Common myeloid progenitor, CD34-positive (primary cell): ENCODE measurements around the gene ZC3H8.

Experiments used
- CTCF ChIA-PET: fragments of 350-600 bp; sonication (Branson Sonifier 250); formaldehyde crosslinking; loops from one replicate; lab custom pipeline; 2021; ENCODE audit warnings: antibody characterized with exemption; lab: Charles Lee
- POLR2A ChIA-PET: fragments of 350-600 bp; sonication (Branson Sonifier 250); formaldehyde crosslinking; loops from one replicate; lab custom pipeline; 2021; ENCODE audit warnings: antibody characterized with exemption; lab: Charles Lee
- DNase-seq, 3 donors: peaks; one replicate each; pipeline versions ENCODE4 v3.0.0 to v3.0.0-alpha.2; 2013
- H3K27ac ChIP-seq, 2 experiments: 1 replicate in 1 of 2; 2 replicates in 1 of 2; pipeline ENCODE4 v1.7.0; 2013; ENCODE audit warnings: inconsistent platforms in 2 of 2, low read length in 2 of 2, mild to moderate bottlenecking in 2 of 2, low read depth in 1 of 2, moderate library complexity in 1 of 2; ENCODE audit not compliant: severe bottlenecking in 2 of 2, insufficient read depth in 1 of 2, poor library complexity in 1 of 2
- H3K27me3 ChIP-seq, 5 experiments: replicated peaks in 2 of 5; 1 replicate in 3 of 5; 2 replicates in 2 of 5; pipeline versions ENCODE4 v1.6.1 to v1.7.0; 2013; ENCODE audit warnings: low read length in 4 of 5, mild to moderate bottlenecking in 2 of 5, moderate library complexity in 2 of 5, inconsistent platforms in 1 of 5; ENCODE audit not compliant: insufficient read depth in 5 of 5, control insufficient read depth in 4 of 5
- H3K36me3 ChIP-seq, 4 experiments: 1 replicate in 2 of 4; 2 replicates in 2 of 4; pipeline versions ENCODE4 v1.6.1 to v1.7.0; 2013; ENCODE audit warnings: low read length in 3 of 4, control low read depth in 1 of 4, mild to moderate bottlenecking in 1 of 4; ENCODE audit not compliant: control insufficient read depth in 4 of 4, insufficient read depth in 4 of 4
- H3K4me1 ChIP-seq, 4 experiments: 1 replicate in 3 of 4; 2 replicates in 1 of 4; pipeline versions ENCODE4 v1.6.1 to v1.7.1; 2013; ENCODE audit warnings: low read length in 3 of 4, mild to moderate bottlenecking in 3 of 4, control low read depth in 1 of 4, inconsistent platforms in 1 of 4, moderate library complexity in 1 of 4; ENCODE audit not compliant: control insufficient read depth in 4 of 4, insufficient read depth in 4 of 4; ENCODE audit errors: control extremely low read depth in 1 of 4
- H3K4me3 ChIP-seq, 7 experiments: 1 replicate in 4 of 7; 2 replicates in 3 of 7; pipeline versions ENCODE4 v1.5.1 to v1.7.0; 2013; ENCODE audit warnings: mild to moderate bottlenecking in 7 of 7, low read length in 6 of 7, moderate library complexity in 6 of 7, inconsistent platforms in 2 of 7, low read depth in 2 of 7, control low read depth in 1 of 7; ENCODE audit not compliant: insufficient read depth in 4 of 7, control insufficient read depth in 1 of 7; ENCODE audit errors: extremely low read depth in 1 of 7
- H3K9me3 ChIP-seq, 5 experiments: 1 replicate in 4 of 5; 2 replicates in 1 of 5; pipeline versions ENCODE4 v1.6.1 to v1.7.1; 2013; ENCODE audit warnings: low read length in 4 of 5, mild to moderate bottlenecking in 2 of 5, inconsistent platforms in 1 of 5, low read depth in 1 of 5, moderate library complexity in 1 of 5; ENCODE audit not compliant: control insufficient read depth in 4 of 5, insufficient read depth in 2 of 5; ENCODE audit errors: control extremely low read depth in 1 of 5
- WGBS: methylation state at CpG from one replicate; pipeline ENCODE4 v1.1.5; 2013; ENCODE audit not compliant: insufficient coverage; 5-methylcytosine and 5-hydroxymethylcytosine counted together

ZC3H8 gene

DNA sequence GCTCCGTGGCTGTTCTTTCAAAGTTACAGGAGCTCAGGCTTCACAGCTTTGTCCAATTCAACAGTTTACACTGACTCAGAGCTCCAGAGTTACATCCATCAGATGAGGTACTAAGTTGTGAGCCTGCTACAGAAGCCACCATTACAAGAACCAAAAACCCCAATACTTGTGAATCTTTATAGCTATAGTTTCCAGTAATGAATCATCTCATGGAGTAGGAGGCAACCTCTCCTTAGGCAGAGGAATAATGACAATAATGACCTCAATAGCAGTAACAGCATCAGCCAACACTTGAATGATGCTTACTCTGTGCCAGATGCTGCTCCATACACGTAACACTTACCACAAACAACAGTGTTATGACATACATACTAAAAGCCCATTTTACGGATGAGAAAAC, 3.6 kb downstream of the ZC3H8 start:
- Histone ChIP-seq H3K4me1 (peaks cover 7 to 31% (median 20%) of the 10 kb centered on the region in 4 experiments), H3K27me3 (no peaks in the 10 kb centered on the region), H3K36me3 (peaks cover 10 to 30% (median 21%) of the 10 kb centered on the region in 4 experiments), H3K9me3 (peaks cover 0 to 3% (median 0%) of the 10 kb centered on the region in 5 experiments), H3K27ac (no peak overlapping the region), H3K4me3 (no peak overlapping the region)
- ChIA-PET POLR2A (no interaction called here), CTCF (interaction anchor here (1.2 to 2.2 kb wide), 4 partner anchors 9 to 129 kb away, joined by 3 to 7 read pairs (median 4); no protein-coding TSS in a partner anchor)
- no CpG with 5 or more reads among the region's 3 CpGs for WGBS
- no peak for DNase-seq

GRCh38 chr2:112244854-112245253, 10.0 kb downstream of the ZC3H8 start:
- CTCF ChIA-PET = interaction anchor here (1.0 kb wide), 1 partner anchor 14 kb away, joined by 3 read pairs; no protein-coding TSS in a partner anchor
- Histone ChIP-seq H3K4me1 (no peaks in the 10 kb centered on the region), H3K4me3 (no peak overlapping the region), H3K27me3 (no peaks in the 10 kb centered on the region), H3K27ac (no peak overlapping the region), H3K36me3 (peaks cover 22 to 57% (median 31%) of the 10 kb centered on the region in 4 experiments), H3K9me3 (peaks cover 0 to 6% (median 0%) of the 10 kb centered on the region in 5 experiments)
- POLR2A ChIA-PET = interaction anchor here (0.6 kb wide), 1 partner anchor 357 kb away, joined by 5 read pairs; no protein-coding TSS in a partner anchor
- no CpG with 5 or more reads among the region's 1 CpG for WGBS
- DNase-seq = no peak

DNA sequence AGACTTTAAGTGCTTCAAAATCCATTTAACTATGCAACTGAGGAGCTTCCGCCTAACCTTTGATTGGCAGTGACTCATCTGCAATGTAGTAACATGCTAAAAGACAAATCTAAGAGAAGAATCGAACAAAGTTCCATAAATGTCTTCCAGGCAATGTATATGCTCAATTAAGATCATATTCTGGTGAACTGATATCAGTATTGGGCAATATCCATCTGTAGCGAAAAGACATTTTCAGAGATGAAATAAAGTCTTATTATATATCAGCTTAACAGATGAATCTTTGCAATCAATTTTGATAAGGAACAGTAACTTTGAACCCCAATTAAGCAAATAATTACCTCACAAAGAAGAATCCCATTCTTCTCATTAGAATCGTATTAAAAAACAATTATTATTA, 11.6 kb downstream of the ZC3H8 start:
- ChIA-PET CTCF (interaction anchor here (0.8 to 3.1 kb wide), 5 partner anchors 8 to 22 kb away, joined by 3 to 7 read pairs (median 3); partner anchors contain the start of gene ZC3H8), POLR2A (no interaction called here)
- peaks cover 0 to 6% (median 0%) of the 10 kb centered on the region in 5 experiments for H3K9me3 ChIP-seq
- H3K27ac ChIP-seq = no peak overlapping the region
- no peak for DNase-seq
- no peak overlapping the region for H3K4me3 ChIP-seq
- H3K4me1 ChIP-seq = no peaks in the 10 kb centered on the region
- no peaks in the 10 kb centered on the region for H3K27me3 ChIP-seq
- no CpG with 5 or more reads among the region's 4 CpGs for WGBS
- H3K36me3 ChIP-seq = peaks cover 21 to 45% (median 27%) of the 10 kb centered on the region in 4 experiments

- POLR2A ChIA-PET = no interaction called here
- no peak overlapping the region for H3K27ac ChIP-seq
- H3K27me3 ChIP-seq = no peaks in the 10 kb centered on the region
- peaks cover 0 to 6% (median 0%) of the 10 kb centered on the region in 5 experiments for H3K9me3 ChIP-seq
- 100% methylated on average over 1 of the region's 3 CpGs for WGBS
- no peaks in the 10 kb centered on the region for H3K4me1 ChIP-seq
- DNase-seq = no peak
- no peak overlapping the region for H3K4me3 ChIP-seq
- peaks cover 21 to 37% (median 24%) of the 10 kb centered on the region in 4 experiments for H3K36me3 ChIP-seq
- CTCF ChIA-PET = interaction anchor here (0.8 to 3.1 kb wide), 6 partner anchors 9 to 21 kb away, joined by 3 to 7 read pairs (median 4); partner anchors contain the start of gene ZC3H8
These were observed 12.5 kb downstream of the ZC3H8 start for GRCh38 chr2:112242384-112242783.

DNA sequence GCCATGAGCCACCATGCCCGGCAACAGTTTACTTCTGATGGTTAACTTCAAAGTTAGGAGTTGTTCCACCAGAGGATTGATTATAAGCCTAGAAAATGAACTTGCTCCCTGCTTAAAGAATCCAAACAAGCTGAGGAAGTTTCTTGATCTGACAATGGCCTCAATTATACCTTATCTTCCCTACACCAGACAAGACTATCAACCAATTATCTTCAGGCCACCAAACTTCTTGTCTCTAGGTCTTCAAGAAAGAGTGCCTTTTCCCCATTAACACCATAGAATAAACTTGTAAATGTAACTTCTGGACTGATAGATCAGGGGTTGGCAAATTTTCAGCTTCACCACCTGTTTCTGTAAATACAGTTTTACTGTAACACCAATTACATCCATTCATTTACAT, 15.0 kb downstream of the ZC3H8 start:
- ChIA-PET POLR2A (no interaction called here), CTCF (no interaction called here)
- Histone ChIP-seq H3K36me3 (peaks cover 12 to 28% (median 22%) of the 10 kb centered on the region in 4 experiments), H3K4me3 (no peak overlapping the region), H3K27ac (no peak overlapping the region), H3K9me3 (no peaks in the 10 kb centered on the region), H3K27me3 (no peaks in the 10 kb centered on the region), H3K4me1 (no peaks in the 10 kb centered on the region)
- no peak for DNase-seq
- WGBS = 92% methylated on average over 1 of the region's 1 CpG

DNA sequence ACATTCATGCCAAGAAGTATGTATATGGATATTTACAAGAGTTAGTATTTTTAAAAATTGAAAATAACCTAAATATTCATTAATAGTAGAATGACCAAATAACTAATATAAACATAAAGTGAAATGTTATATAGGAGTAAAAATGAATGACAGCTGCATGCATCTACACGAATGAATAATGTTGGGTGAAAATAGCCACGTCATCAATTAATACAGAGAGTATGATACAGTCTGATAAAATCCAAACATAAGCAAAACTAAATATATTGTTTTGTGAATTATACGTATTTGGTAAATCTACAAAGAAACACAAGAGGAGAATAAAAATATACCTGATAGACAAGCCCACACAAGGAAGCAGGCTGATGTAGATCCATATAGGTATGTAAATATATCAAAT, 24.5 kb downstream of the ZC3H8 start:
- no CpG with 5 or more reads among the region's 3 CpGs for WGBS
- Histone ChIP-seq H3K27ac (no peak overlapping the region), H3K4me3 (no peak overlapping the region), H3K36me3 (peaks cover 8 to 24% (median 14%) of the 10 kb centered on the region in 4 experiments), H3K4me1 (no peaks in the 10 kb centered on the region), H3K9me3 (no peaks in the 10 kb centered on the region), H3K27me3 (no peaks in the 10 kb centered on the region)
- POLR2A ChIA-PET = no interaction called here
- no peak for DNase-seq
- CTCF ChIA-PET = no interaction called here

- H3K36me3 ChIP-seq = peaks cover 9 to 20% (median 18%) of the 10 kb centered on the region in 4 experiments
- H3K4me1 ChIP-seq = no peaks in the 10 kb centered on the region
- no peaks in the 10 kb centered on the region for H3K9me3 ChIP-seq
- POLR2A ChIA-PET = no interaction called here
- no peak for DNase-seq
- H3K27ac ChIP-seq = no peak overlapping the region
- H3K4me3 ChIP-seq = no peak overlapping the region
- no peaks in the 10 kb centered on the region for H3K27me3 ChIP-seq
- CTCF ChIA-PET = interaction anchor here (0.7 kb wide), 1 partner anchor 13 kb away, joined by 3 read pairs; no protein-coding TSS in a partner anchor
These were observed 25.5 kb downstream of the ZC3H8 start for GRCh38 chr2:112229348-112229747.
